HG02840 (cell line): ENCODE results near the gene RAMP1.

Experiments used
- ATAC-seq: cut with Tn5 transposase; IDR thresholded peaks from one replicate; pipeline ENCODE4 v1.9.1; 2021; ENCODE audit warnings: mild to moderate bottlenecking, moderate library complexity, moderate number of reproducible peaks; ENCODE audit not compliant: unreplicated experiment, low FRiP score

The RAMP1 gene

DNA sequence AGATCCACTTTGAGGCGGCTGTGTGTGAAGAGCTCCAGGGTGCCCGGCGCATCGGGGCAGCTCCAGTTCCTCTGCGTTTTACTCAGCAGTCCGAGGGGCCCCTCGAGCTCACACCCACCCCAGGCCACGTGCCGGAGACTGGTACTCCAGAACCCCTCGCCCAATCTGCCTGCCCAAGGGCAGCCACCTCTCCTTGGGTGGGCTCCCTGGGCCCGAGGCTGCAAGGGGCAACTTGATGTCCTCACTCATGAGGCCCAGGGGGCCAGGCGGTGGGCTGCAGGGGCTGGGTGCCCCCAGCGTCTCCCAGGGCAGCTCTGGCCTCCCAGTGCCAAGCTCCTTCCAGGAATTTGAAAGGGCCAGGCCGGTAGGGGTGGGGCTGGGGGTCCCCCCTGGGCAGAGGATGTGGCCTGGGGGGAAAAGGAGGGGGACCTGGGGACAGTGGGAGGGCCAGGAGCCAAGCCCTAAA, 16.7 kb downstream of the RAMP1 start:
- ATAC-seq, result no peak

DNA sequence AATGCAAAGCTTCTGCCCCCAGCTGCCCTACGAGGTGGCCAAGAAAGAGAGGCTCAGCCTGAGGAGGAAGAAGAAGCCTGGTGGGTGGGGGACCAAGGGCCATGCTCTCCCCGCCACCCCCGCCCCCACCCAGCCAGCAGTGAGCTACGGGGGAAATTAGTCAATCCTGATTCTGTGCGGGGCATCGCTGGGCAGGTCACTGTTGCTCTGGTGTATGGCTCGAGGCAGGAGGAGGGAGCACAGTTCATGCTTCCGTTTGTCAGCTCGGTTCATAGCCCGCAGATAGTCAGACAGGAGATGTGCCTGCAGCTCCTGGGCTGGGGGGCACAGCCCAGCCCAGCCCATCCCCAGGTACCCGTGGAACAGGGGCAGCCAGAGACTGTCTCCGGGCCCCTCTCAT, 17.1 kb downstream of the RAMP1 start:
- no peak for ATAC-seq

- no peak for ATAC-seq
Measured at GRCh38 chr2:237876951-237877491, 17.6 kb downstream of the RAMP1 start.

GRCh38 chr2:237877576-237878307, 18.3 kb downstream of the RAMP1 start:
- ATAC-seq, result no peak

GRCh38 chr2:237878321-237879057, 19.1 kb downstream of the RAMP1 start:
- ATAC-seq, result no peak

DNA sequence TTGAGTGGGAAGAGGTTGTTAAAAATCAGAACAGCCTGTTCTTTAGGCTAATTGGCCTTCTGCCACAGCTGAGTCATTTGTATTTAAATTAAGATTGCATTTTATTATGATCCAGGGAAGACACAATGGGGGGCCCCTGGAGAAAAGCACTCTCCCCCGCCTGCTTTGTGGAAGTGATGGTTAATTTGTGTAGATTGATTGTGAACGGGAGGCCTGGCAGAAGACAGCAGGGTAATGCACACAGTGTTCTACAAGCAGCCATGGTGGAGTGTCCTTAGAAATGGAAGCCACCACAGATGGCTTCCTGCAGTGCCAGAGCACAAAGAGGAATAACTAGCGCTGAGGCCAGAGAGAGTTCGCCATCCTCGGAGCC, 19.6 kb downstream of the RAMP1 start:
- no peak for ATAC-seq

DNA sequence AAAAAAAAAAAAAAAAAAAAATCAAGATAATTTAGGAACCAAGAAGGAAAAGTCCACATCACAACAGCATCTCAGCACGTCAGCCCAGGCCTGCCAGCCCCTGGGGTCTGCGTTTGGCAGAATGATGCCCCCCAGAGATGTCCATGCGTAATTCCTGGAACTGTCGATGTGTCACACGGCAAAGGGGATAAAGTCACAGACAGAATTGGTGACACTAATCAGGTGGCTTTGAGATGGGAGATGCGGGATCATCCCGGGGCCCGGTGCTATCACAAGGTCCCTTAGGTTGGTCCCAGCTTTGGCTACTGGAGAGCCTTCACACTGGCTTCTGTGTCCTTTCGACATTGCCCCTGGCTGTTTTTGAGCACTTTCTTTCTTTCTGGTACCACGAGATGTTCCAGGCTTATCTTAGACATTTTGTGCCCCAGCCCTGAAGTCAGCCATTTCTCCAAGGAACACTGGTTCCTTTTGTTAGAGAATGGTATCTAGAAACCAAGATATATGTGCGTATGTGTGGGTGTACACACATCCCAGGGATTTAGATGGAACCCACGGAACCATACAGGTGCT, 20.7 kb downstream of the RAMP1 start:
- no peak for ATAC-seq

DNA sequence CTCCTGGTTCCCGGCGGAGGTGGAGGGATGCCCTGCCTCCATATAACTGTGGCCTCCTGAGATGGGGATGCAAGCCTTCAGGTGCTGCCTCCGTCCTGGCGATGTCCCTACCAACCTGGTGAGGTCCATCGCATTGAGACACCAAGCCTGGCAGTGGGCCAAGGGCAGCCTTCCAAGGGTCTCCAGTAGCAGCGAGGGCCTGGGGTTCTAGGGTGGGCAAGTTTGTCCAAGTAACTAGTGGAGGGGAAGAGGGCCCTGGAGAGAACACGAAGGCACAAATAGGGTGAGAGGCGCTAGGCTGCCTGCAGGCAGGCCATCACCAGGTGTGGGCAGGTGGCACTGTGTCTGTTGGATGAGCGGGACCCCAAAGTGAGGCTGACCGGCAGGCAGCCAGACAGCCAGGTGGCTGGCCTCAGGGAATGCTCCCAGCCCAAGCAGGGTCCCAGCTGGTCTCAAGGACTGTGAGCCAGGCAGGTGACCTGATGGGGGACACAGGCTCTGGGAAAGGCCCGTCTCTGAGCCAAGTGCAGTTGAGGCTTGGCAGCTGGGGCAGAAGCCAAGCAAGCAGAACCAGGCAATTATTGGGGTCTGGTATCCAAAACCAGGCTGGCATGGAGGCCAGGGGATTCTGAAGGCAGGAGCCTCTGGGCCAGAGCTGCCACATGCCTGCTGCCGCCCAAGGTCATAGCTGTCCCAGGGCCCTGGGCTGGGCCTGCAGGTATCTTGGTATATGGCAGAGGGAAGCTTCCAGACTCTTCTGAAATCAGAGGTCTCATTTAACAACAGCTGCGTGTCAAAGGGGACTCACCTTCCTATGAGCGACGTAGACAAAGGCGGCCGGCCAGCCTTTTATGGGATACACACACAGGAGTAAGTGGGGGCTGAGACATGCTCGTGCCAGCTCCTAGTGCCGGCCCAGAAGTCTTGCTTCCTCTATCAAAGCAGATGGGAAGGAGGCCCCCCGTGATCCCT, 23.4 kb downstream of the RAMP1 start:
- ATAC-seq, result no peak

DNA sequence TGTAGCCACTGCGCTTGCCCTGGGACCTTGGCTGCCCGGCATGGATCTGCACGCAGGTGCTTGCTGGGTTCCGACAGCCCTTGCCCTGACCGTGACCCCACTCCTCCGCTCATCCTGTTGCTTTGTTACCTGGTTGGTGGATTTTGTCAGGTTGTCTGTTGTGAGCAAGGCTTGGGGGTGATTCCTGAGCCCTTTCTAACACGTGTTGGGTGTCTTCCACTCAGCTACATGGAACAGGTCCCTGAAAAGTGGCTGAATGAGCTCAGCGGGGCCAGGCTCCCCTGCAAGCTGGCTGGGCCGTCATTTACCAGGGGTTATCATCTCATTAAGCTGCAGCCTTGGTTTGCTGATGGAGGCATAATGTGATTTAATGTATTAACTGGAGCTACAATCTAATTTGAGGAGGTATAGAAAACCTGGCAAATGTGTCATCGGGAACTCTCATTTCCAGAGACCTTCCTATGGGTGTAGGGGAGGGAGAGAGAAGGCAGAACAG, 24.6 kb downstream of the RAMP1 start:
- no peak for ATAC-seq

DNA sequence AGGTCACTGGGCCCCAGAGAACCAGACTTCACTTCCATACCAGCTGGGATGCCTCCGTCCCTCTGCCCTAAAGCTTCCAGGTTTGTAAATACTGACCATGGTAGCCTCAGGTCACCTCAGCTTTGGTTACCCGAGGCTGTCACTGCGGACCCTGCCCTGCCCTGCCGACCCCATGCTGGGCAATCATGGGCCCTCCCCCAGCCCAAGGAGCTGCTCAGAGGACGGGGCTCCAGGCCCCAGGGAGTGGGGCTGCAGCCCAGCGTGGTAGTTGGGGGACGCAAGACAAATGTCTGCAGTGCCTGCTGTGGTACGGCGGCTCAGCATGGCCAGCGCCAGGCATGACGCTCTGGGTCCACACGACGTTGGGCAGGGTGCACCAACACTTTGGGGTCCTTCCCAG, 25.3 kb downstream of the RAMP1 start:
- no peak for ATAC-seq

- ATAC-seq, result no peak
Measured at GRCh38 chr2:237885111-237885930, 25.9 kb downstream of the RAMP1 start.

GRCh38 chr2:237885931-237886684, 26.7 kb downstream of the RAMP1 start:
- ATAC-seq, result no peak

DNA sequence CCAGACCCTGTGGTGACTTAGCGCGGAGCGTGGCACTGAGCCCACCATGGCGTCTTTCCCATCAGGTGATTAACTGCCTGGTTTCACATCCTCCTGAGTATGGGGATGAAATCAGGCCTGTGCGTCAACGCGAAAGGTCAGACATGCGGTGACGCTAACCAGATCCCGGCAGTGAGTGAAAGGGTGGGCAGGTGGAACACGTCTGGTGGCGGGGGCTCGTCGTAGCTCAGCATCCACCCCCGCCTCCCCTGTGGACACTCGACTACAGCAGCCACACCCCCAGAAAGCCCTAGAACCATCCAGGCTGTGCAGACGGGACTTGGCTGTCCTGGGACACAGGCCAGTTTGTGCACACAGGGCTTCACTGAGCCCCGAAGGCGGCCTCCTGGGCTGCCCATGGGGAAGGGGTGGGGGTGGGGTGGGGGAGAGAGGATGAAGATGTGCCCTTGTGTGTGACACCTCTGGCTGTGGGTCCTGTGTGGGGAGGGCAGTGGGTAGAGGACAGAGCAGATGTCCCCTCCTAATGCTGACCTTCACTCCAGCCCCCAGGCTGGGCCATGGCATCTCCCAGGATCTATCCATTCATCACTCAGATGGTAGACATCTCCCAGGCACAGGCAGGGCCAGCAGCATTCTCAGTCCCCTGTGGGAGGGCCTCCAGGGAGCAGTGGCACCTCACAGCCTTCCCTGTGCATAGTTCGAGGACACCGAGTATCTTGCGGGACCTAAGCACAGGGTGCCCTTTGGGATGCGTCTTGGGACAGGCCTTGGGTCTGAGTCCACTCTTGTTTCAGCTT, 27.5 kb downstream of the RAMP1 start:
- no peak for ATAC-seq

GRCh38 chr2:237888389-237888788, 29.0 kb downstream of the RAMP1 start:
- no peak for ATAC-seq

DNA sequence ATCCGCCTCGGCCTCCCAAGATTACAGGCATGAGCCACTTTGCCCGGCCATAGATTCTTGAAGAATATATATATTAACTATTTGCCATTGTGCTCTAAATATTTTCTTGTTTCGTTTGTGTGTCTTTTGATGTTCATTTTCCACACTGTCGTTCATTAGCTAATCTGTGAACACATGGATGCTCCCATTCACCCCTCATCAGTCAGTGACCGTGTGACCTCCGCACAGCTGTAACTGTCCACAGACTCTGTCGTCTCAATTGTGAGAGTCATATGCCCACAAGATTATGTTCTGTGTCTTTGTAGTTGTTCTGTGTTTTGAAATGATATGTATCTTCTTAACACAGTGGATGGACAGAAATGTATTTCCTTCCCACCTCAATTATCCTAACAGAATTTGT, 29.6 kb downstream of the RAMP1 start:
- ATAC-seq, result no peak

DNA sequence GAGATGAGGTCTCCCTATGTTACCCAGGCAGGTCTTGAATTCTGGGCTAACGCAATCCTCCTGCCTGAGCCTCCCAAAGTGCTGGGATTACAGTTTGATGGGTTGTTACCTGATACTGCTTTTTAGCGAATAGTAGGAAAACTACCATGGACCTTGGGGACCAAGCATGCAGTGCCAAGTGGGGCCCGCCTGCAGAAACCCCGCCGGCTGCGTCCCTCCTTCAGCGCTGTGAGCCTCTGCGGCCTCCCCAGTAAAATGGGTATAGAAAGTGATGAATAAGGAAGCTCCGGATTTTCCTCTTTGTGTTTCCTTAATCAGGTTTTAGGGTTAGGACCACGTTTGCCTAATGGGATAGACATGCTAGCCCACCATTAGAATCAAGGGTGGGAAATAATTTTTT, 30.4 kb downstream of the RAMP1 start:
- no peak for ATAC-seq

- no peak for ATAC-seq
Measured at GRCh38 chr2:237892478-237892877, 33.1 kb downstream of the RAMP1 start.
